HUES48 (cell line): Measurements from ENCODE around the gene PPM1L.

Experiments used
- H3K27ac ChIP-seq: one replicate; pipeline ENCODE4 v1.7.0; 2013; ENCODE audit warnings: low read depth, low read length, inconsistent platforms
- H3K27me3 ChIP-seq: 2 replicates; pipeline ENCODE4 v1.6.1; 2013; ENCODE audit warnings: mild to moderate bottlenecking, low read length; ENCODE audit not compliant: control insufficient read depth, insufficient read depth
- H3K36me3 ChIP-seq: 2 replicates; pipeline ENCODE4 v1.6.1; 2013; ENCODE audit warnings: low read length; ENCODE audit not compliant: control insufficient read depth, insufficient read depth
- H3K4me1 ChIP-seq: 2 replicates; pipeline ENCODE4 v1.6.1; 2013; ENCODE audit warnings: mild to moderate bottlenecking, low read length; ENCODE audit not compliant: control insufficient read depth, insufficient read depth
- H3K4me3 ChIP-seq: 2 replicates; pipeline ENCODE4 v1.5.1; 2013; ENCODE audit warnings: mild to moderate bottlenecking, low read depth, low read length
- H3K9ac ChIP-seq: 2 replicates; pipeline ENCODE4 v1.6.1; 2013; ENCODE audit warnings: mild to moderate bottlenecking, low read depth, low read length, moderate library complexity
- H3K9me3 ChIP-seq: 2 replicates; pipeline ENCODE4 v1.6.1; 2013; ENCODE audit warnings: low read length; ENCODE audit not compliant: control insufficient read depth, insufficient read depth

PPM1L gene

GRCh38 chr3:160885791-160886286, 129.8 kb downstream of the PPM1L start:
- Histone ChIP-seq H3K9me3 (no peaks in the 10 kb centered on the region), H3K27me3 (no peaks in the 10 kb centered on the region), H3K4me3 (no peak overlapping the region), H3K27ac (no peak overlapping the region), H3K36me3 (no peaks in the 10 kb centered on the region), H3K4me1 (peaks cover 13% of the 10 kb centered on the region; the same call in 1 of the 2 replicates), H3K9ac (no peak overlapping the region)

GRCh38 chr3:160886421-160886820, 130.4 kb downstream of the PPM1L start:
- Histone ChIP-seq H3K27ac (no peak overlapping the region), H3K4me1 (peaks cover 13% of the 10 kb centered on the region; the same call in 1 of the 2 replicates), H3K36me3 (no peaks in the 10 kb centered on the region)

DNA sequence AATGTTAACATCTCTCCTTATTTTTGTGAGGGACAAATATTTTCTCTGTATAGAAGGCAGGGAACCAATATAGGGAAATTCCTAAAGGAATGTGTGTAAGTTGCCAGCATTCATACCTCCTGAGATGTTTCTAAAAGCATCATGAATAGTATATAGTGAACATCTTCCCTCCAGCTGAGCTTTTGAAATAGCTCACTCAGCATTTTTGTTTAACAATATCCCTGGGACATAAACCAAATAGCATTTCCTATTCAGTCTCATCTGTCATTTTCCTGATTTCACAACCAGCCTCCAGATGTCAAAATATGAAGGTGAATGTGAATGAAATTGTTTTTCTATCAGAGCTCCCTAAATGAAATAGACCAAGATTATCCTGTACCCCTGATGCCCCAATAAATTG, 137.2 kb downstream of the PPM1L start:
- Histone ChIP-seq H3K27ac (no peak overlapping the region), H3K9ac (no peak overlapping the region), H3K36me3 (no peaks in the 10 kb centered on the region)

More at GRCh38 chr3:160886421-160886820, 130.4 kb downstream of the PPM1L start:
- Histone ChIP-seq H3K27me3 (no peaks in the 10 kb centered on the region), H3K9me3 (no peaks in the 10 kb centered on the region), H3K9ac (no peak overlapping the region), H3K4me3 (no peak overlapping the region)

DNA sequence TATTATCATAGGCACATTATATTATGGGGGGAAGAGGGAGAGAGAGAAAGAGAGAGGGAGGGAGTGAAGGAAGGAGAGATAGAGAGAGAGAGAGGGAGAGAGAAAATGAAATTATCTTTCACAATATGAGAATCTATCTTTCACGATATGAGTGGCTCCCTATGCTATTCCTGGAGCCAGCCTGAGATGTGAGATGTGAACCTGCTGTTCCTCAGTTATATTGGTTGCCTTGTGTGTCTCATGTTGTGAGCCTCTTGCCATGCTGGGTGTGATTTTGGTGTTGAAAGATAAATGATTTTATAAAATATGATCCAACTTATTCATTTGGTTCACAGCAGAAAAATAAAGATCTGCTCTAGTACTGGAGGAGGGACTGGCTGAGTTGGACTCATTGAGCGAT, 148.7 kb downstream of the PPM1L start:
- Histone ChIP-seq H3K9ac (no peak overlapping the region), H3K4me1 (peaks cover 11% of the 10 kb centered on the region; the same call in 1 of the 2 replicates), H3K27me3 (no peaks in the 10 kb centered on the region), H3K36me3 (no peaks in the 10 kb centered on the region), H3K27ac (no peak overlapping the region), H3K4me3 (no peak overlapping the region), H3K9me3 (no peaks in the 10 kb centered on the region)

More for the DNA sequence above, 137.2 kb downstream of the PPM1L start:
- H3K27me3 ChIP-seq, result no peaks in the 10 kb centered on the region
- H3K4me3 ChIP-seq, result no peak overlapping the region
- peaks cover 30% of the 10 kb centered on the region for H3K4me1 ChIP-seq
- H3K9me3 ChIP-seq, result no peaks in the 10 kb centered on the region

DNA sequence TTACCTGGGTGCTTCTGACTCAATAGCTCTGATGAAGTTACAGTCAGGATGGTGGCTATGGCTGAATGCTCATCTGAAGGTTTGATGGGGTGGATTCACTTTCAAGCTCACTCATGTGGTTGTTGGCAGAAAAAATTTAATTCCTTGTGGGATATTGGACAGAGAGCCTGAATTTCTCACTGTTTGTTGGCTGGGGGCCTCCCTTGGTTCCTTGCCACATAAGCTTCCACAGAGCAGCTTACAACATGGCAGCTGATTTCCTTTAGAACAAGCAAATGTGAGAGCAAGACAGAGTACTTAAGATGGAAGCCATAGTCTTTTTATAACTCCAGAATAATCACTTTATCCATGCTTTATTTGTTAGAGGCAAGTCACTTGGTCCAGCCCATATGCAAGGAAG, 150.6 kb downstream of the PPM1L start:
- Histone ChIP-seq H3K4me1 (0 out of 2 replicates have a peak, but pooled peaks cover 10% of the 10 kb centered on the region), H3K9ac (no peak overlapping the region), H3K9me3 (no peaks in the 10 kb centered on the region), H3K27me3 (no peaks in the 10 kb centered on the region), H3K36me3 (no peaks in the 10 kb centered on the region), H3K4me3 (no peak overlapping the region), H3K27ac (no peak overlapping the region)

- Histone ChIP-seq H3K4me1 (0 out of 2 replicates have a peak, but pooled peaks cover 10% of the 10 kb centered on the region), H3K4me3 (no peak overlapping the region), H3K9me3 (no peaks in the 10 kb centered on the region), H3K9ac (no peak overlapping the region), H3K27ac (no peak overlapping the region), H3K27me3 (no peaks in the 10 kb centered on the region), H3K36me3 (no peaks in the 10 kb centered on the region)
Measured at GRCh38 chr3:160909917-160910316, 153.9 kb downstream of the PPM1L start.

GRCh38 chr3:160911411-160911810, 155.4 kb downstream of the PPM1L start:
- Histone ChIP-seq H3K36me3 (no peaks in the 10 kb centered on the region), H3K9ac (no peak overlapping the region), H3K4me1 (0 out of 2 replicates have a peak, but pooled peaks cover 10% of the 10 kb centered on the region), H3K27ac (no peak overlapping the region), H3K9me3 (no peaks in the 10 kb centered on the region), H3K27me3 (no peaks in the 10 kb centered on the region), H3K4me3 (no peak overlapping the region)

GRCh38 chr3:160916472-160916871, 160.4 kb downstream of the PPM1L start:
- no peak overlapping the region for H3K4me3 ChIP-seq
- H3K27ac ChIP-seq, result no peak overlapping the region
- H3K27me3 ChIP-seq, result no peaks in the 10 kb centered on the region
- no peaks in the 10 kb centered on the region for H3K9me3 ChIP-seq
- H3K9ac ChIP-seq, result no peak overlapping the region
- H3K4me1 ChIP-seq, result 0 out of 2 replicates have a peak, but pooled peaks cover 2% of the 10 kb centered on the region
- H3K36me3 ChIP-seq, result no peaks in the 10 kb centered on the region

DNA sequence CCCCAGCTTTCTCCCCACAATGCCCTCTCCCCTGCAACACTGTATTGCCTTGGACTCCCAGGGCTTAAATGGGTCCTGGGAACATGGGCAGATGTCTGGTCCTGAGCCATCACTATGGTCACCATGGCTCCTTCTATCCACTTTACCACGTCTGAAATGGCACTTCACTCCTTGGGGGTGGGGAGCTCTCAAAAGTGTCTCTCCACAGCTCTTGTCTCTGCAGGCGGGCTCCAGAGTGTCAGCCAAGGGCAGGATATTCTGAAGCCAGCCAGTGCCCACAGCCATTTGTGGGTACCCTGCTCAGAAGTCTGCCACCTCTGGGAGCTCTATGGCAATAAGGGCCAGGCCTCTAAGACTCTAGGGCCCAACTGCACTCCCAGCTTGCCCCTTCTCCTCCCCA, 163.9 kb downstream of the PPM1L start:
- Histone ChIP-seq H3K4me1 (no peaks in the 10 kb centered on the region), H3K9ac (no peak overlapping the region), H3K9me3 (no peaks in the 10 kb centered on the region), H3K27me3 (no peaks in the 10 kb centered on the region), H3K27ac (no peak overlapping the region), H3K36me3 (no peaks in the 10 kb centered on the region), H3K4me3 (no peak overlapping the region)

GRCh38 chr3:160921020-160921635, 165.1 kb downstream of the PPM1L start:
- Histone ChIP-seq H3K27ac (no peak overlapping the region), H3K4me3 (no peak overlapping the region), H3K9ac (no peak overlapping the region), H3K4me1 (no peaks in the 10 kb centered on the region), H3K9me3 (no peaks in the 10 kb centered on the region), H3K36me3 (no peaks in the 10 kb centered on the region), H3K27me3 (no peaks in the 10 kb centered on the region)

DNA sequence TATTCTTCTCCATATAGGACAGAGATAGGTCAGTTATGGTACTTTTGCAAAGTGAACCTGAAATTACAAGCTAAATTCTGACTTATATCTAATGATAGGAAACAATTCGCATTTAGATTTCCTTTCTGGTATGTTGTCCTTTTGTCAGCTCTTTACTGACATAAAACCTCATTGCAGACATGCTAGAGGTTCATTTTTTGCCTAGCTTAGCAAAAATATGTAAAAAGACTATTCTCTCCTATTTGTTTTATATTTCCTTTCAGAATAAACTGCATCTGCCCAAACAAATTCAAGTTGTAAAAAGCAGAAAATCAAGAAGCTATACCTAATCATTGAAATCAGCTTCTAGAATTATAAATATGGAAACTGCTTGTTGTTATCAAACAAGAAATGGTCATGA, 168.7 kb downstream of the PPM1L start:
- Histone ChIP-seq H3K27ac (no peak overlapping the region), H3K9ac (no peak overlapping the region), H3K4me3 (no peak overlapping the region), H3K9me3 (no peaks in the 10 kb centered on the region), H3K36me3 (no peaks in the 10 kb centered on the region), H3K27me3 (no peaks in the 10 kb centered on the region), H3K4me1 (0 out of 2 replicates have a peak, but pooled peaks cover 5% of the 10 kb centered on the region)
